ENCODE results near the gene ARHGEF1.
"Not testable (repeated sequence)": the region's sequence is repeated elsewhere in the genome, so short reads cannot be mapped to it uniquely, and the experiment has no call there.

Gene ARHGEF1

GRCh38 chr19:41906916-41907680 lies 24.1 kb downstream of the ARHGEF1 start:
- no peak for DNase-seq

- DNase-seq: no peak
These were observed 25.1 kb downstream of the ARHGEF1 start for GRCh38 chr19:41907994-41908615.

GRCh38 chr19:41908724-41909464 lies 25.9 kb downstream of the ARHGEF1 start:
- no peak for DNase-seq

- no peak for DNase-seq
These were observed 26.7 kb downstream of the ARHGEF1 start for GRCh38 chr19:41909706-41910105.

DNA sequence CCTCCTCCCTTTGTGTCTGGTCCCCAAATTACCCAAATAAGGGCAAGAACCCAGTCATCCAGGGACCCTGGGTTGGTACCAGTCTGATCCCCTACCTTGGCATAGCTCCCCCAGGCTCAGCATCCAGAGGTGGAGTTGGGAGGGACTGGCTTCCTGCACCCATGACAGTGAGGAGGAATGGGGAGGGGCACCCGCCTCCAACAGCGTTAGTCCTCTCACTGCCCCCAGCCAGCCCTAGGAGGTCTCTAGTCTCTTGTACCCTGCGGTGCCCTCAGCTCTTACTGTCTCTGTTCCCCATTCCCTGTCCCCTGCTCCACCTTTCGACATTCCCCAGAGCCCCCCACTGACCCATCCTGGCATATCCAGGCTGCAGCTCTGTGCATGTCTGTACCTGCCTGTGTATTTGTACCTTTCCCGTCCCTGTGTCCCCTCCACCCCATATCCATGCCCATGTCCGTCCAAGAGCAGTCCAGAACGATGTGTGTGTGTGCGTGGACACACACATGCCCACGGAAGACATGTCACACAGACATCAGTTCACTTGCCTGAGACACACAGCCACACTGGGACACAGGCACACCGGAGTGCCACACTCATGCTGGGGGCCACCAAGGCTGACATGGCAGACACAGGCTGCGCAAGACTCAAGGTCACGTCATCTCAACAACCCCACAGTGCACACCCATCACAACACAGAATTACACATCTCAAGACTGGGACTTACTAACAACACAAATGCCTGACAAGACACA lies 27.4 kb downstream of the ARHGEF1 start:
- no peak for DNase-seq

DNA sequence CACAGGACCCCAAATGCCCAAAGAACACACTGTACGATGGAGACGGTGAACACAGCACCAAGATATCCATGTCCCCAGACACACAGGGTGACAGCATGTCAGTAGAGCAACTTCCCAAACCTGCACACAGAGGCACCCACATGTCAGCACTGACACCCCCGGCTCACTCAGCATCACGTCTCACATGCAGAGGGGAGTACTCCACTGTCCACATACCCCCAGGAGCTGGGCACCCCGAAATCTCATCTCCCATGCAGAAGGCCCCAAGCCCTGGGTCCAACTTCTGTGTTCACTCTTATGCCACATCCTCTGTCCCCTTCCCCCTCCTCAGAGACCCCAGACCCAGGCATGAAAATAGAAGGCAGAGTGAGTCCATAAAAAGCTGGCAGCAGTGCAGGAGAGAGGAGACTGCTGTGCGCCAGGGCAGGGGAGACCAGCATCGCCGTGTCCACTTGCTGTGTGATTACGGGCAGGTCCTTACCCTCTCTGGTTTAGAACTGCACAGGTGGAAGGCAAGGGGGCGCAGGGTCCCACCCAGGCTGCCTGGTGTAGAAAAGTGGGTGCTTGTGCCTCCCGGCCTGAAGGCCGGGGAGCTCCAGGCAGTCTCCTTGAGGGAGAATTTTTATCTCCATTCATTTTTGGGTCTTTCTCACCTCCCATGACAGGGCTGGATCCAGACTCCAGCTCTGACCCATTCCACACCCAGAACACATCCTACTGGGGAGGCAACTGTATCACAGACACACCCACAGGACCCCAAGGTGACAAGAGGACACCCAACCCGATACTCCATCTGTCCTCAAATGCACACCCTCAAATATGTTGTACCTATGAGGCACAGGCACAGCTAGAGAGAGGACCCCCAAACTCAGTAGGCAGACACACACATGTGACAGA lies 28.3 kb downstream of the ARHGEF1 start:
- no peak for DNase-seq

GRCh38 chr19:41911889-41912731 lies 29.1 kb downstream of the ARHGEF1 start:
- no peak for DNase-seq

GRCh38 chr19:41912899-41913537 lies 30.0 kb downstream of the ARHGEF1 start:
- no peak for DNase-seq

GRCh38 chr19:41913538-41914423 lies 30.8 kb downstream of the ARHGEF1 start:
- DNase-seq: no peak

DNA sequence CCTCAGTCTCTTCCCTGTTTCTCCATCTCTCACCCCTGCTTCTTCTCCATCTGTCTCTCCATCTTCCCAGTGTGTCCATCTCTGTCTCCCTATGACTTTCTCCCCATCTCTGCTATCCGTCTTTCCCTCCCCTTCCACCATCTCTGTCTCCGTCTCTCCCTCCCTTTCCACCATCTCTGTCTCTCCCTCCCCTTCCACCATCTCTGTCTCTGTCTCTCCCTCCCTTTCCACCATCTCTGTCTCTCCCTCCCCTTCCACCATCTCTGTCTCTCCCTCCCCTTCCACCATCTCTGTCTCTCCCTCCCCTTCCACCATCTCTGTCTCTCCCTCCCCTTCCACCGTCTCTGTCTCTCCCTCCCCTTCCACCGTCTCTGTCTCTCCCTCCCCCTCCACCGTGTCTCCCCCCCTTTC lies 31.4 kb downstream of the ARHGEF1 start:
- not testable (repeated sequence) for DNase-seq

DNA sequence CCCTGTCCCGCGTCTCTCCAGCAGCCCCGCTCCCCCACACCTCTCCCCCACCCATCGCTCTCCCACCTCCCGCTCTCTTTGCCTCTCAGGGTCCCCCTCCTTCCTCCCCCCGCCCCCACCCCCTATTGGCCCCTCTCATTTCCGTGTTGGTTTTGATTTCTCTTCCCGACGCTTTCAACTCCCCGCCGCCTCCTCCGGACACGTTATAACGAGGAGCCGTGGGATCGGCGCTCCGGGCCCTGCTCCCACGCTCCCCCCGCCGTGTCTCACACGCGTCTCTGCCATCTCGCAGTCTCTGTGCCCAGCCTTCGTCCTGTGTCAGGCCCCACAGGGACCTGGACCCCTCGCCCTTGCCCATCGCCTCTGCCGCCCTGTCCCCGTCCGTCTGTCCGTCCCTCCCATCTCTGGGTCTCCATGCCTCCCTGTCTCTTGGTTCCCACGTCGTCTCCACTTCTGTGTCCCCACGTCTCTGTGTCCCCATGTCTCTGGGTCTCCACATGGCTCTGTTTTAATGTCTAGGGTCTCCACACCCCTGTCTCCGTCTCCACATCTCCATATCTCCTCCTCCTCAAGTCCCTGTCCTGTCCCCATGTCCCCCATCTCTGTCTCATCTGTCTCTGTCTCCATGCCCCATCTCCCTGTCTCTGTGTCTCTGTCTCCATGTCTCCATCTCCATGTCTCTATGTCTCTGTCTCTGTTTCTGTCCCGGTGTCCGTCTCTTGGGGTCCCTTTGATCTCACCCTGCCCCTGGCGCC lies 32.2 kb downstream of the ARHGEF1 start:
- no peak for DNase-seq

DNA sequence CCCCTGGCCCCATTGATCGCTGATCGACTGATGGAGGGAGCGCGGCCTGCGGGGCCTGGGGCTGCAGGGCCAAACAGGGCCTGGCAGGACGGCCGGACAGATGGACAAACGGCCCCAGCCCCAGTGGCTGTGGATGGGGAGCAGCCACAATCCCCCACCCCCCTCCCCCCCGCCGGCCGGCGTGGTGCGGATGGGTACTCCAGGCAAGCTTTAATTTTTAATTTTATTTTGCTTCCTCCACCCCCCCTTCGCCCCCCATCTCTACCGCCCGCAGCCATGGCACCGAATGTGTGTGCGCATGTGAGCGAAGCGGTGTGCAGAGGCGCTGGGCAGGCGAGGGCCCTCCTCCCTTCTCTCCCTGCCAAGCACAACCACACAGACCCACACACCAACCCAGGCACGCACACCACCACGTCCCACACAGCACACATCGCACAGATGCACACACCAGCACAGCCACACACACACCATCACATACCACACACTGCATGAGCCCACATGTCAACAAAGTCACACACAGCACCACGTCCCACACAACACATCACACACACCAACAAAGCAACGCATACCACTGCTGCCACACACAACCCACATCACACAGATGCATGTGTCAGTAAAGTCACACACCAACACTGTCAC lies 32.9 kb downstream of the ARHGEF1 start:
- DNase-seq: no peak

- DNase-seq: no peak
These were observed 34.7 kb downstream of the ARHGEF1 start for GRCh38 chr19:41917676-41918075.

DNA sequence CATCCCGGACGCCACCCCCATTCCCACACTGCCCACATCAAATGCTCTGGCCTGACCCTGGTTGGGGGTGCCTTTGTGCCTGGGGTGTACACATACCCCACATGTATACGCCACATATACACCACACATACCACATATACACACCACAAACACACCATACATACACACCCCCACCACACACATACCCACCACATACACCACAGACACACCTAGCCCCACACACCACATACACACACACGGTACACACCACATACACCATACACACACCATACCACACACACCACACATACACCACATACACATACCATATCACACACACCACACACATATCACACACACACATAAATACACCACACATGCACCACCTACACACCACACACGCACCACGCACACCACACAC lies 35.1 kb downstream of the ARHGEF1 start:
- DNase-seq: no peak

DNA sequence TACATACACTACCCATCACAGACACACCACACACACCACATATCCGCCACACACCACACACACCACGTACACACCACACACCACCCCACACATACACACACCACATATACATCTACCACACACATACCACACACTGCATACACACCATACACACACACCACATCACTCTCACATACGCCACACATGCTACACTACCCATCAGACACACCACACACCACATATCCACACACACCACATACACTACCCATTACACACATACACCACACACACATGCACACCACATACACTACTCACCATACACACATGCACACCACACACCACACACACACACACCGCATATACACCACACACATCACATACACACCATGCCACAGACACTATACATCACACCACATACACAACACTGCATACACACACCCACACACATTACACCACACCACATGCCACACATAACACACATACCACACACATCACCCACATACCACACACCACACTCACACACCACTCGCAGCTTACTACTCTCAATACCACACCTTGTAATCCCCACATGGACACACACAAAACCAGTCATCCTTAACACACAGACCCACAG lies 35.8 kb downstream of the ARHGEF1 start:
- no peak for DNase-seq

DNA sequence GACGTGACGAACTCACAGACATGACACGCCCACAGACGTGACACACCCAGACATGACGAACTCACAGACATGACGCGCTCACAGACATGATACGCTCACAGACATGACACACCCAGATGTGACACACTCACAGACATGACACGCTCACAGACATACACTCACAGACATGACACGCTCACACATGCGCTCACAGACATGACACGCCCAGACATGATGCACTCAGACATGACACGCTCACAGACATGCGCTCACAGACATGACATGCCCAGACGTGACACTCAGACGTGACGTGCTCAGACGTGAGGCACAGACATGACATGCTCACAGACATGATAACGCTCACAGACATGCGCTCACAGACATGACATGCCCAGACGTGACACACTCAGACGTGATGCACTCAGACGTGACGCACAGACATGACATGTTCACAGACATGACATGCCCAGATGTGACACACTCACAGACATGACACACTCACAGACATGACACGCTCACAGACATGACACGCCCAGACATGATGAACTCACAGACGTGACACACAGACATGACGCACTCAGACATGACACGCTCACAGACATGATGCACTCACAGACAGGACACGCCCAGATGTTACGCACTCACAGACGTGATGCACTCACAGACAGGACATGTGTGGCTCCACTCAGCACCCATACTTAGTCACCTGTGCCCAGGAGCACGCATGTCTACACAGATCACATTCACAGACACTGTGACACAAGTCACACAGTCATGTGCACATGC lies 37.1 kb downstream of the ARHGEF1 start:
- no peak for DNase-seq

Data from COR-L47 (cell line).